ENCODE data around the gene CDH4. TPM values are rescaled to one million over a fixed set of nuclear protein-coding genes. Genes with fewer than 3 reads are reported as not detected.

Gene CDH4
- total and polyA plus RNA-seq, 4 donors = 5.8 to 24.1 (median 17.1) TPM

DNA sequence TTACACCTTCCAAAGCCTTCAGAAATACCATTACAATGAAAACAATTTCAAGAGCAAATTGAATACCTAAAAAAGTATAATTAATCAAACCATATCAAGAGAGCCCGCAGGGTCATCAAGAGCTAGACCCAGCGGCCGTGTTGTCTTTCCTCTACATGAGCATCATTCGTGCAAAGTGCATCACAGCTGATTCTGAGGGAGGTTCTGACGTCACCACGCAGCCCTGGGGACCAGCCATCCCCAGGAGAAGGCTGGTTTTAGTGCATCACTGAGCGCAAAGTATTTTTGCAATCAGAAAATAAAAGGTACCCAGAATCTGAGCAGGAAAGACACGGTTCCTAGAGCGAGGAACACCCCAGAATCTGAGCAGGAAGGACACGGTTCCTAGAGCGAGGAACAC lies 371.4 kb downstream of the CDH4 start:
- no peaks in the 10 kb centered on the region for H3K36me3 ChIP-seq (ENCODE audit: control insufficient read depth, insufficient read depth, low read length)
- H3K27ac ChIP-seq (ENCODE audit: low read depth, low read length) = no peak overlapping the region

DNA sequence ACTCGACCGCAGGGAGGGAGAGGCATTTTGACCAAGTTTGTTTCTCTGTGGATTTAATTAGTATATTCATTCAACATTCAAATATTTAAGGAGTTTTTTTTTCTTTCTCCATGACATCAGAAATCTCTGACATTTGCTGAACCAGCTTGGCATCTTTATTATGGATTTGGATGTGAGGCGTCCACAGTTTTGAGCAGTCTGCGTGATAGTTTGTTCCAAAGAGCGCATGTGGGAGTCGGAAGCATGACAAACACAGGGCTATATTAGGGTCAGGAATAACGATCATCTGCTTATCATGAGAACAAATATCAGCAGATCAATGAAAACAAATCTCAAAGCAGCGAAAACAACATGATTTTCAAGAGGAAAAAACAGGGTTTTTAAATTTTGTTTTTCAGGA lies 373.2 kb downstream of the CDH4 start:
- H3K27ac ChIP-seq (ENCODE audit: low read depth, low read length) = no peak overlapping the region
- H3K27me3 ChIP-seq (ENCODE audit: control insufficient read depth, insufficient read depth, low read length) = peaks cover 2% of the 10 kb centered on the region
- no peaks in the 10 kb centered on the region for H3K9me3 ChIP-seq (ENCODE audit: control insufficient read depth, insufficient read depth, low read length)
- H3K4me1 ChIP-seq (ENCODE audit: control insufficient read depth, insufficient read depth, low read length) = peaks cover 29% of the 10 kb centered on the region
- 100% methylated on average over 4 of the region's 8 CpGs for WGBS (ENCODE audit: insufficient coverage)
- peak in 1 of 6 donors; percentile 68 for DNase-seq (ENCODE audit: low read depth in 4 of 6, low spot score in 6 of 6)
- peaks cover under 1% of the 10 kb centered on the region for H3K36me3 ChIP-seq (ENCODE audit: control insufficient read depth, insufficient read depth, low read length)
- H3K4me3 ChIP-seq (ENCODE audit: low read depth, low read length) = no peak overlapping the region

More for the DNA sequence above, 371.4 kb downstream of the CDH4 start:
- no peak overlapping the region for H3K4me3 ChIP-seq (ENCODE audit: low read depth, low read length)
- DNase-seq (ENCODE audit: low read depth in 4 of 6, low spot score in 6 of 6) = no peak
- H3K9me3 ChIP-seq (ENCODE audit: control insufficient read depth, insufficient read depth, low read length) = no peaks in the 10 kb centered on the region
- H3K4me1 ChIP-seq (ENCODE audit: control insufficient read depth, insufficient read depth, low read length) = peaks cover 22% of the 10 kb centered on the region
- H3K27me3 ChIP-seq (ENCODE audit: control insufficient read depth, insufficient read depth, low read length) = no peaks in the 10 kb centered on the region
- WGBS (ENCODE audit: insufficient coverage) = 87% methylated on average over 10 of the region's 11 CpGs

DNA sequence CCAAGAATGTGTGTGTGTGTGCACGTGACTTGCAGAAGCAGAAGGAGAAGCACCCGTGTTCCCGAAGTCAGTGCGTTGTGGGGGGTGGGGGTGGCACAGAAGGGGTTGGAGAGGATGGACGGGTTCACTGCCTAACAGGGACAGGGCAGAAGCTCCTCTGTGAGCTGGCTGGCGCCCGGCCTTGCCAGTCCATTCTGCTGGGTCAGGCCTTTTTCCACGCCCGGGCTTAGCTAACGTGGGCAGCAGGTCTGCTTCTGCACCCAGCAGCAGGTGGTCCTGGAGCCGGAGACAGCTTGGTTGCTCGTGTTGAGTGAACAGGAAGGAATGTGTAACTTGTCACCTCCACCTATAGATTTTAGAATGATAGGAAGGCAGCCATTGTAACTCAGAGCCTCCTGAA lies 374.4 kb downstream of the CDH4 start:
- peaks cover 2% of the 10 kb centered on the region for H3K27me3 ChIP-seq (ENCODE audit: control insufficient read depth, insufficient read depth, low read length)
- H3K27ac ChIP-seq (ENCODE audit: low read depth, low read length) = no peak overlapping the region
- H3K4me1 ChIP-seq (ENCODE audit: control insufficient read depth, insufficient read depth, low read length) = peaks cover 31% of the 10 kb centered on the region
- H3K4me3 ChIP-seq (ENCODE audit: low read depth, low read length) = no peak overlapping the region
- no peaks in the 10 kb centered on the region for H3K9me3 ChIP-seq (ENCODE audit: control insufficient read depth, insufficient read depth, low read length)
- DNase-seq (ENCODE audit: low read depth in 4 of 6, low spot score in 6 of 6) = no peak
- 86% methylated on average over 8 of the region's 12 CpGs for WGBS (ENCODE audit: insufficient coverage)
- H3K36me3 ChIP-seq (ENCODE audit: control insufficient read depth, insufficient read depth, low read length) = peaks cover 2% of the 10 kb centered on the region

DNA sequence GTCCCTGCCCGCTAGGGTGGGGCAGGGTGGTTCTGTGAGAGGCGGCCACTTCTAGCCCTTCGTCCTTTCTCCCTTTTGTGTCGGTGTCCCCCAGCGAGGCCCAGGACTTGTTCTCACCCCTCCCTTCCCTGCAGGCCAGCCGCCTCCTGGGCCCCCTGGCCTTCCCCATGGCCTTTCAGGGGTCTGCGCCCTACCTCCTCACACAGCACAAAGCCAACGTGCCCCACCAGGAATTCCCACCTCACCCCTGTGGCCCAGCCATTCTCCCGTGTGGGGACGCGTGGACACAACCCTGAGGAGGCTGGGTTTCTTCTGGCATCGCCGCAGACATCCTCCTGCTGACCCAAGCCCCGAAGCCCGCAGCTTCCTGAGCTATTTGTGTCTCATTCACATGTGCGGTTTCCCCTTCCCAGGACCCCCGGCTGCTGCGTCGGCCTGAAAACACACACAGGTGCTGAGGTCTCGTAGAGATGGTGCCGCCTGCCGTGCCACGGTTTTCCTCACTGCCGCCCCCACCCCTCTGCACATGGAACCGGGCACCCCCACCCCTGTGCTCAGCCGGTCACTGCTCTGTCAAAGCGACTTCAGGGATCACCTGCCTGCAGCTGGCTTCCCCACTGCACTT lies 375.8 kb downstream of the CDH4 start:
- no peak overlapping the region for H3K4me3 ChIP-seq (ENCODE audit: low read depth, low read length)
- H3K36me3 ChIP-seq (ENCODE audit: control insufficient read depth, insufficient read depth, low read length) = peaks cover 2% of the 10 kb centered on the region
- peaks cover 2% of the 10 kb centered on the region for H3K27me3 ChIP-seq (ENCODE audit: control insufficient read depth, insufficient read depth, low read length)
- H3K9me3 ChIP-seq (ENCODE audit: control insufficient read depth, insufficient read depth, low read length) = no peaks in the 10 kb centered on the region
- no peak for DNase-seq (ENCODE audit: low read depth in 4 of 6, low spot score in 6 of 6)
- no peak overlapping the region for H3K27ac ChIP-seq (ENCODE audit: low read depth, low read length)
- 78% methylated on average over 24 of the region's 27 CpGs for WGBS (ENCODE audit: insufficient coverage)
- peaks cover 31% of the 10 kb centered on the region for H3K4me1 ChIP-seq (ENCODE audit: control insufficient read depth, insufficient read depth, low read length)

DNA sequence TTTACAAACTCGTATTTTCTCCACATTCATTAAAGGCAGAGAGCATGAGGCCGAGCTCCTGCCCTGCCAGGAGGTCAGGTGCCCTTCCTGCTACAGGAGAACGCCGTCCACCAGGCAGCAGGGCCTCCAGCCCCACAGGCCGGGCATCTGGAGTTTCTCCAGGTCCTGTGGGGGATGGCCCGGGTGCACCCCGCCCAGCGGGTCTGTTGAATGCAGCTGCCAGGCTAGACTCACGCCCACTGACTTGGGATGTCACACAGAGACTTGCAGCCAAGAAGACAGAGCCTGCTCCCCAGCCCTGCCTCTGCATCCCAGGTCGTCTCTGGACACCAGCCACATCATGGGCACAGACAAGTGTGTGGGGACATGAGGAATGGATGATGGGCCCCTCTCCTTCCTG lies 376.4 kb downstream of the CDH4 start:
- DNase-seq (ENCODE audit: low read depth in 4 of 6, low spot score in 6 of 6) = peak in 1 of 6 donors; percentile 61
- Histone ChIP-seq H3K27me3 (ENCODE audit: control insufficient read depth, insufficient read depth, low read length) (peaks cover 2% of the 10 kb centered on the region), H3K27ac (ENCODE audit: low read depth, low read length) (no peak overlapping the region), H3K9me3 (ENCODE audit: control insufficient read depth, insufficient read depth, low read length) (no peaks in the 10 kb centered on the region), H3K4me1 (ENCODE audit: control insufficient read depth, insufficient read depth, low read length) (peaks cover 31% of the 10 kb centered on the region), H3K4me3 (ENCODE audit: low read depth, low read length) (no peak overlapping the region), H3K36me3 (ENCODE audit: control insufficient read depth, insufficient read depth, low read length) (peaks cover 2% of the 10 kb centered on the region)
- WGBS (ENCODE audit: insufficient coverage) = 36% methylated on average over 8 of the region's 10 CpGs

DNA sequence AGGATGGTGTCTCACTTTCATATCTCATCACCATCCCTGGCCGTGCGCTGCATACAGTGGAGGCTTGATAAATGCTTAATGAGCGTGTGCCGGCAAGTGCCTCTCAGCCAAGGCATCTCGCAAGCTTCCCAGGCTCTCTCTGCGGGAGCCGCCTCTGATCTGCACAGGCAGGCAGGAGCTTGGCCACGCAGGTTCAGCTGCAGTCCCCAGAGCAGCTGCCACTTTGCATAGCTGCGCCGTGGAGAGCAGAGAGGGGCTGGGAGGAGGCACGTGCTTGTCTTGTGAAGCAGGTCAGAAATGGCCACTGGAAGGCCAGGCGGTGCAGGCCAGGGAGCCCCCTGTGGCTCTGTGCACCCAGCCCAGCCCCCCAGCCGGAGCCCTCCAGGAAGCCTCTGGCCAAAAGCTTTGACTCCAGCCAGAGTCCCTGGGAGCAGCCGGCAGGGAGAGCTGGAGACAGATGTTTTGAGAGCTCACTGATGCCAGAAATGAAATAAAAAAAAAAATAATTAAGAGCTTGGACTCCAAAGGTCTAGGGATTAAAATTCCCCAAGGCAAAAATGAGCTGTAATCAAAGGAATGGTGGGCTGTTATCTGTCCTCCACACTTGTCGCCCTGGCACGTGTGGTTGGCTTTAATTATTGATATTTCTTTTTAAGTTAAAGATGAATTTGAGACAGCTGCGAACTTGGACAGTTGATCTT lies 377.0 kb downstream of the CDH4 start:
- peak in 2 of 6 donors; percentile 80 to 90 for DNase-seq (ENCODE audit: low read depth in 4 of 6, low spot score in 6 of 6)
- Histone ChIP-seq H3K9me3 (ENCODE audit: control insufficient read depth, insufficient read depth, low read length) (no peaks in the 10 kb centered on the region), H3K4me3 (ENCODE audit: low read depth, low read length) (no peak overlapping the region), H3K27ac (ENCODE audit: low read depth, low read length) (no peak overlapping the region), H3K36me3 (ENCODE audit: control insufficient read depth, insufficient read depth, low read length) (peaks cover 2% of the 10 kb centered on the region), H3K4me1 (ENCODE audit: control insufficient read depth, insufficient read depth, low read length) (peaks cover 31% of the 10 kb centered on the region), H3K27me3 (ENCODE audit: control insufficient read depth, insufficient read depth, low read length) (peaks cover 2% of the 10 kb centered on the region)
- 11% methylated on average over 15 of the region's 17 CpGs for WGBS (ENCODE audit: insufficient coverage)

DNA sequence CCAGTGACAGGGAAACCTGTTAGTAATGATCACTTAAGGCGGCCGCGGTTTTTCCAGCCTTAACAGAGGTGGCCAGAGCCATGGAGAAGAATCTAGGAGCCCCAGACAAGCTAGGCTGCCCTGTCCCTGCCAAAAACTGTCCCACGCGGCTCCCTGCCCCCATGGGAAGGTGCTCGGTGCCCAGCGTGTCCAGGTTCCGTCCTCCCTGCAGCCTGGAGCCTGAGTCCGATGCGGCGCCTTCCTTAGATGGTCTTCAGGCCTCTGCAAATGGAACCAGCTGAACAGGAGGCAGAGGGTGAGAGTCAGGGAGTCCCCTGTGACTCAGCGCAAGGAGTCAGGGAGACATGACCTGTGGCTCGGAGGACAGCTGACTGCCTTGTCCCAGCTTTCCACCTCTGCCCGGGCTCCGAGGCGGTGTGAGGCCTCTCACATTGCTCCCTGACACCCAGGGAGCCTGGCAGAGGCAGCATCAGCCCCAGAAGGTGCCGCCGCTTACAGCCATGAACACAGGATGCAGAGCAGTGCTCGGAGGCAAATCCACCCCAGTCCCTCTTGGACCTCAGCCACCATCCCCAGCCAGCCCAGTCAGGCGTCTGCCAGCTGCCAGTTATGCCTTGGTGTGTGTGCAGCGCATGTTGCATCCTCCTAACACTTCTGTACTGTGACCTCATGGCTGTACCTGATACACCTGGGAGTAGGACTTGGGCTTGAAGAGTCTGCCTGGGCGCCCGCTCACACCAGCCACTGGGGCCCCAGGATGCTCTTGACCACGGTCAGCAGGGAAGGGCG lies 377.7 kb downstream of the CDH4 start:
- DNase-seq (ENCODE audit: low read depth in 4 of 6, low spot score in 6 of 6) = peak in 1 of 6 donors; percentile 66
- WGBS (ENCODE audit: insufficient coverage) = 67% methylated on average over 25 of the region's 25 CpGs
- peaks cover 2% of the 10 kb centered on the region for H3K27me3 ChIP-seq (ENCODE audit: control insufficient read depth, insufficient read depth, low read length)
- H3K4me3 ChIP-seq (ENCODE audit: low read depth, low read length) = no peak overlapping the region
- no peak overlapping the region for H3K27ac ChIP-seq (ENCODE audit: low read depth, low read length)
- H3K4me1 ChIP-seq (ENCODE audit: control insufficient read depth, insufficient read depth, low read length) = peaks cover 37% of the 10 kb centered on the region
- peaks cover 2% of the 10 kb centered on the region for H3K36me3 ChIP-seq (ENCODE audit: control insufficient read depth, insufficient read depth, low read length)
- no peaks in the 10 kb centered on the region for H3K9me3 ChIP-seq (ENCODE audit: control insufficient read depth, insufficient read depth, low read length)

DNA sequence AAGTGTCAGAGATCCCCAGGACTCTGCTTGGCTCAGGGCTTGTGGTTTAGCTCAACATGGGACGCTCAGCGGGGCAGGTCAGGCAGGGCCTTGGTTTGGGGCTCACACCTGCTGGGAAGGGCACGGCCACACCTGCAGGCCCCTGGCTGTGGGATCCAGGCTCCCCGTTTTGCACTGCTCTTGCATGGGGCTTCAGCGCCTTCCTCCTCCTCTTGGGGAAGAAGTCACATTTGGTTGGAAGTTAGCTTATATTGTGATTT lies 378.3 kb downstream of the CDH4 start:
- Histone ChIP-seq H3K36me3 (ENCODE audit: control insufficient read depth, insufficient read depth, low read length) (peaks cover 2% of the 10 kb centered on the region), H3K9me3 (ENCODE audit: control insufficient read depth, insufficient read depth, low read length) (no peaks in the 10 kb centered on the region), H3K4me3 (ENCODE audit: low read depth, low read length) (no peak overlapping the region), H3K4me1 (ENCODE audit: control insufficient read depth, insufficient read depth, low read length) (peaks cover 42% of the 10 kb centered on the region), H3K27me3 (ENCODE audit: control insufficient read depth, insufficient read depth, low read length) (peaks cover 2% of the 10 kb centered on the region), H3K27ac (ENCODE audit: low read depth, low read length) (no peak overlapping the region)
- WGBS (ENCODE audit: insufficient coverage) = 100% methylated on average over 2 of the region's 5 CpGs
- DNase-seq (ENCODE audit: low read depth in 4 of 6, low spot score in 6 of 6) = no peak

DNA sequence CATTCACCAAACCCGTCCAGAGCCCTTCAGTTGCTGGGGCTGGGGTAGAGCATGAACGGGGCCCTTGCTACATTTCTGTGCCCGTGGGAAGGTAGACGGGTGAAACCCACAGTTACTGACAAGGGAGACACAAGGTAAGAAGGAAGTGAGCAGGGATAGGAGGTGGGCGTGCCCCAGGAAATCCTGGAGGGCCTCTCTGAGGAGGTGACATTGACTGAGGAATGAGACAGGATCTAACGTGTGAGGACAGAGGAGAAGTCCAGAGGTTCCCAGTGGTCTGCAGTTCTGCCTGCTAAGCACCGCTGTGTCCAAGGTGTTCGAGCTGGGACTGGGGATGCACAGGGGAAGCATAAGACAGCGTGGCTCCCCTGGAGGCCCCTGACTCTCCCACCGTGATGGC lies 378.8 kb downstream of the CDH4 start:
- 93% methylated on average over 10 of the region's 10 CpGs for WGBS (ENCODE audit: insufficient coverage)
- no peak for DNase-seq (ENCODE audit: low read depth in 4 of 6, low spot score in 6 of 6)

More for the DNA sequence above, 378.8 kb downstream of the CDH4 start:
- Histone ChIP-seq H3K36me3 (ENCODE audit: control insufficient read depth, insufficient read depth, low read length) (peaks cover 2% of the 10 kb centered on the region), H3K4me1 (ENCODE audit: control insufficient read depth, insufficient read depth, low read length) (peaks cover 47% of the 10 kb centered on the region), H3K9me3 (ENCODE audit: control insufficient read depth, insufficient read depth, low read length) (no peaks in the 10 kb centered on the region), H3K27ac (ENCODE audit: low read depth, low read length) (no peak overlapping the region), H3K27me3 (ENCODE audit: control insufficient read depth, insufficient read depth, low read length) (peaks cover 2% of the 10 kb centered on the region), H3K4me3 (ENCODE audit: low read depth, low read length) (no peak overlapping the region)
